KOPT-K1 (cell line): Measurements from ENCODE around the gene FILIP1.
A peak's percentile ranks its signal among the peaks of the same experiment; 100 is the strongest.

Experiments
- H3K27ac ChIP-seq: fragments of 200-600 bp; sonication (generic); 2 replicates; pipeline ENCODE4 v1.5.1; 2016; ENCODE audit warnings: antibody characterized with exemption, mild to moderate bottlenecking, low read depth, low read length; ENCODE audit not compliant: poor library complexity, severe bottlenecking
- H3K36me3 ChIP-seq: fragments of 200-600 bp; sonication (generic); 2 replicates; pipeline ENCODE4 v1.5.1; 2017; ENCODE audit warnings: antibody characterized with exemption, mild to moderate bottlenecking, low read length, moderate library complexity; ENCODE audit not compliant: insufficient read depth
- H3K9me3 ChIP-seq: fragments of 200-600 bp; sonication (generic); 2 replicates; pipeline ENCODE4 v1.5.1; 2017; ENCODE audit warnings: antibody characterized with exemption, low read length, mild to moderate bottlenecking; ENCODE audit not compliant: insufficient read depth, poor library complexity, severe bottlenecking

The FILIP1 gene

DNA sequence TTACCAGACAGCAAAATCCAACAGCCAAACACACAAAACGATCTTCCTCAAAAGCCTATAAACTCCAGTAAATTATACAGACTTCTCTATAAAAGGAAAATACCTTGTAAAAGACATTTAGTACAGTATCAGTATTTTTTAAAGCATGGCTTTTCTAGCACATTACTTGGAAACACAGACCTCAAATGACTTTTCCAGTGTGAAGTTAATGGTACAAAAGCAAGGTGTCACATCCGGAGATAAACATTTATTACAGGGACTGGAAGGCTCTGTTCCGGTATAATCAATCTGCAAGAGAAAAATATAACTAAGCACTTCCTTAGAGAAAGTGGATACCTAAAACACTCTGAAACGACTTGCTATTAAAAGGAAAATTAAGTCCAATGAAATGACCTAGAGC, 226.1 kb downstream of the FILIP1 start:
- Histone ChIP-seq H3K27ac (no peak overlapping the region), H3K9me3 (no peaks in the 10 kb centered on the region), H3K36me3 (peaks cover 36% of the 10 kb centered on the region)

DNA sequence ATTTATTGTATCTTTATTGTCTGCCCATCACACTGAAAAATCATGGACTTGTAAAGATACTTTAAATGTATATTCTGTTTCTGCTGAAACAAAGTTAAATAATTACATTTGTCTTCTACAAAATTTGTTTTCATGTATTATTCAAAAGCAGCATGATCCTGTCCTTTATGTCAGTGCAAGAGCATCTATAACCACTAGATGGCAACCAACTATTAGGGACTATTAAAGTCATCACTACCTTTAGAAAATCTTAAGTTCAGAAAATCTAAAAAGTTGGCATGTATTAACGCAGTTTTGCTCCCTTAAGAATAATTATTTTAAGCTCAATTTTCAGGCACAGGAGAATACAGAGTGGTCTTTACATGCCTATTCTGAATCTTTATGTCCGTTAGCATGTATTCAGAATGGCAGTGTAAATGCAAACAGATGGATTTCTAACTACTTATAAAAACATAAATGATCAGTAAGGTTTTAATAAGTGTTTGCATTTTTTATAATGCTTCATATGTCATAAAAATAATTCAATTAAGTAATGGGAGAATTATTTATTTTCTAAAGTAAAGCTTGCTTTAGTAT, 226.8 kb downstream of the FILIP1 start:
- Histone ChIP-seq H3K9me3 (no peaks in the 10 kb centered on the region), H3K36me3 (peaks cover 38% of the 10 kb centered on the region), H3K27ac (no peak overlapping the region)

DNA sequence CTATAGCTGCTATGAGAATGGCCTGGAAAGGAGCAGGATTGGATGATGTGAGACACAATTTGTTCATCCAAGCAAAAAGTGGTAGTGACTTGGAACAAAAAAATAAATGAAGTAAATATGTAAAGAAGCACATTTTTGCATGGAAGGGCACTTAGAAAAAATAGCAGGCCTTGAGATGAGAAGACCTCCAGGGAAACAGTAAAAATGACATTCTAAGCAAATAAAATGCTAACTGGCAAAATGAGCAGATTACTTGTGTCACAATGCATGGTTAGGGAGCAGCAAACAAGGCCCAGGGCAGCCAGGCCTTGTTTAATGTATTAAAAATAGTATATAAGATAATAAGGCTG, 230.2 kb downstream of the FILIP1 start:
- Histone ChIP-seq H3K9me3 (no peaks in the 10 kb centered on the region), H3K27ac (no peak overlapping the region), H3K36me3 (peaks cover 69% of the 10 kb centered on the region)

DNA sequence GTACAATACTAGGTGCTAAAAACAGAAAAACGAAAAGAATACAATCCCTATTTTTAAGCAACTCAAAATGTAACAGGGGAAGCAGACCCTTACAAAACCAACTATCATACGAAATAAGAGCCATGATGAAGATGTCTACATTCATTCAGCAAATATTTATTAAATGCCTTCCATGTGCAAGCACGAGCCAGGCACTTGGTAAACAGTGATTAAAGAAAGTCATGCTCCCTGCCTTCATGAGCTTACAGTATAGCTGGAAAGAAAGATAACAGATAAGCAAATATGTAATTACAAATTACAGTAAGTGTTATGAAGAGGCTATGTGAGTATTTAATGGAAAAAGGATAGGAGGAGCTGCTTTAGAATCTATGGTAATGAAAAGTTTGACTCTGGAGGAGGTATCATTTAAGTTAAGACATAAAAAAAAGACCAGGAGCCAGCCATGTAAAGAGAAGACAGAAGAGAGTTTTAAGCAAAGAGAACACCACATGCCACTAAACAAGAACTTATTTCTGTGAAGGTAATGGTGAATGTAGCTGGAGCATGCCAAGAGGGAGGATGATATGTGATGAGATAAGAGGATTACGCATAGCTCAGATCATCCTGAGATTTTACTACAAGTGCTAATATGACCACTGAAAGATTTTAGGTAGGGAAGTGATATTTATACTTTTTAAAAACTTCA, 230.7 kb downstream of the FILIP1 start:
- peaks cover 72% of the 10 kb centered on the region for H3K36me3 ChIP-seq
- H3K9me3 ChIP-seq, result no peaks in the 10 kb centered on the region
- no peak overlapping the region for H3K27ac ChIP-seq

DNA sequence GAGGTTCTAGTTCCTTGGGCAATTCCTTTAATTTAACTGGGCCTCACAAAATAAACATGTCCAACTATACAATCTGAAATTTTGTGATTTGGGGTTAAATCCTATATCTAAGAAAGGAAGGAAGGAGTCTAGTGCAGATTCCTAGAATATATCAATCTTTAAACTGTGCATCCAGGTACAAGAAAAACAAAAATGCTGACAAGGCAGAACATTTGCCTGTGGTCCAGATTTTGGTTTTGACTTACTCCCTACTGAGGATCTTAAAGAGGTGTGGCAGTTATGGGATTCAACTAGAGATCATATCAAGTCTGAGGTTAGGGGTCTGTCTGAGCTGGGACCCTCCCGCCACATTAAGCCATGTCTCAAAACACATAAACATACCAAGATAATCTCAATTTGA, 232.3 kb downstream of the FILIP1 start:
- peaks cover 81% of the 10 kb centered on the region for H3K36me3 ChIP-seq
- H3K9me3 ChIP-seq, result no peaks in the 10 kb centered on the region
- no peak overlapping the region for H3K27ac ChIP-seq

DNA sequence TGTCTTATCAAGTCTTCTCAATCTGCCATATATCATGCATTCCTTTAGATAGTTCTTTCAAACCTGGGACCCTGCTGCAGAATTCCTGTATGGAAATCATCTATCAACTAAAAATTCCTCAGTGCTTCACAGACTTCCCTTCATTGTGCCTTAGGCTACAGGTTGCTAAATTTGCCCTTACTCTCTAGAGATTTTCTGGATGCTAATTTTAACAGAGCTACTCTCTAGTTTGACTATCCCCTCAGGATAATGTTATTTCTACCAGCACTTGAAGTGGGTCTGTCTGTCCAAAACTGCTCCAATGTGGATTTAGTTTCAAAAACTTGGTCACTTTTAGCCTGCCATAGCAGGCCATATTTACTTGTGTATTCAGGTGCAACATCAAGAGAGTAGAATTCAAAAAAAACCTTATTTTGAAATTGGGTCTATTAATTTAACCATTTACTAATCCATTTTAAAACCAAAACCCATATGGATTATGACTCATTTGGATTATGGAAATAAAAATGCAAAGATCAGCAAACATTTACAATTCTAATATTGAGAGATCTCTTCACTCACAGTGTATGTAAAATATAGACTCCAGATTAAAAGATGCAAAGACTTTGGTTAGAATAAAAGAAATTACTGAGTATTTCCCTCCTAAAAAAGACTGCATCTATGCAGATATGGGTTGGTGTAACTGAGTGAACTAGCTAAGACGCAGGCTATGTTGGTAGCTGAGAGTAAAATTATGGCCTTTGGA, 236.1 kb downstream of the FILIP1 start:
- Histone ChIP-seq H3K36me3 (peaks cover 79% of the 10 kb centered on the region), H3K9me3 (no peaks in the 10 kb centered on the region), H3K27ac (no peak overlapping the region)

DNA sequence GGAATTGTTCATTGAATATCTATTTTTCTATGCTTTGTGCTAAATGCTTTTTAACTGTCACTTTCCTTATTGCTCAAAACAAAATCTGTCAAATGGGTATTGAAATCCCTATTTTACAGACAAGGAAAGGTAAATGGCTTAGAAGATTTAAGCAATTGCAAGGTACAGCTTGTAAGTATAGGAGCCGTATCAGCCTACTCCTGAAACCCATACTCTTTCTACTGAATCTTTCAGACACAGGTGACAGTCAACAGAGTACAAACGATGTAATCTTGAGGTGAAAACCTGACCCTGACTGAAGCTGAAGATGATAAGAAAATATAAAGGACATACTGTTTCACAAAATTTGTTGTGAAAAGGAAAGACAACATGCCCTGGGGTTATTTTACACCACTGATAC, 243.0 kb downstream of the FILIP1 start:
- H3K36me3 ChIP-seq, result peaks cover 18% of the 10 kb centered on the region
- no peak overlapping the region for H3K27ac ChIP-seq
- no peaks in the 10 kb centered on the region for H3K9me3 ChIP-seq

DNA sequence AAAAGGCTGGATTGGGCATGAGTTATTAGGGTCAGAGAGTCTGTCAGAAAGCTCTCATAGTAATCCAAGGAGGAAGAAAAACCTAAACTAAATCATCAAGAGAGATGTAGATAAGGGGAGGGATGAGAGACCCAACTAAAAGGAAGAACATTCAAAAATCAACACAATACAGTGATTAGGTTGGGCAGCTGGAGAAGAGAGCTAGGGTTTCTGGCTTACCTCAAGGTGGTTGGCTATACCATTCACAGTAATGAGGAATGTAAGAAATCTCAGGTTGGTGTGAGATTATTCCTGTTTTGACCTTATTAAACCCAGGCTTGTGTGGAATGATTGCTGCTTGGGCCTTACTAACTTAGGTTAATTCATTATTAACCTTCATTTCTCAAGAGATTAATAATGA, 243.8 kb downstream of the FILIP1 start:
- Histone ChIP-seq H3K9me3 (no peaks in the 10 kb centered on the region), H3K27ac (no peak overlapping the region), H3K36me3 (peaks cover 11% of the 10 kb centered on the region)

DNA sequence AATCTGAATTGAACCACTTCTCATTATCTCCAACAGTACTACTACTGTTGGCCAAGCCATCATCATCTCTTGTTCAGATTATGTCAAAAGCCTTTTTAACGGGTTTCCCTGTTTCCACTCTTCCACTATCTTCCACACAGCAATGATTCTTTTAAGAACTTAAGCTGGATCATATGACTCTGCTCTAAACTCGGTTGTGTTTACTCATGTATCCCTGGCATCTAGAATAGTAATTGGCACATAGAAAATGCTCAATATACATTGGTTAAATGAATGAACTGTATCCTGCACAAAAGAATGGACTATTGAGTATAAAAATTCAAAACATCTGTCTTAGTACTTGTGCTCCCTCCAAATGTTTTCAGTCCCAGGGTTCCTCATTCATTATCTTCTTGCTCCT, 247.2 kb downstream of the FILIP1 start:
- H3K9me3 ChIP-seq, result no peaks in the 10 kb centered on the region
- peaks cover 4% of the 10 kb centered on the region; the same call in 1 of the 2 replicates for H3K36me3 ChIP-seq
- H3K27ac ChIP-seq, result no peak overlapping the region

DNA sequence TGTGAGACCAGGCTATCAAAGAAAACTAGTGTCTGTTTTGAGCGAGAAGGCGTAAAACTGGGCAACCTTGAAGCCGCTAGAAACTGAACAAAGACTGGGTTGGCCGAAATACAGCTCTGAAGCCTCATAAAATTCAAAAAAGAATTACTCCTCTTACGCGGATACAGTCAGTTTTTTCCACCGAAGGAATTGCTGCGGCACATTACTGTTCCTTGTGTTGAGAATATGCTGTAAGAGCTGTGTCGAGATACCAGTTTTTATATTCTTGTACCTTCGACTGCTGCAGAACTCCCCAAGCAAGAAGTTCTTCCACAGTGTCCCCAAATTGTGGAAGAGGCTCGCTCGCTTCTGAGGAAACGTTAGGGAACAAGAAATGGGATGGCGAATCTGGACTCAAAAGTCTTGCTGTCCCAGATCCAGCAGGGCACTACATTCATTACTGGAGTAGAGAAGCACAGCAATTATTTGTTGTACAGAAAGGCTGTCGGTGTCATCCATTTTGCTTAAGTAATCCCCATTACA, 249.5 kb downstream of the FILIP1 start:
- H3K36me3 ChIP-seq, result peaks cover 26% of the 10 kb centered on the region

DNA sequence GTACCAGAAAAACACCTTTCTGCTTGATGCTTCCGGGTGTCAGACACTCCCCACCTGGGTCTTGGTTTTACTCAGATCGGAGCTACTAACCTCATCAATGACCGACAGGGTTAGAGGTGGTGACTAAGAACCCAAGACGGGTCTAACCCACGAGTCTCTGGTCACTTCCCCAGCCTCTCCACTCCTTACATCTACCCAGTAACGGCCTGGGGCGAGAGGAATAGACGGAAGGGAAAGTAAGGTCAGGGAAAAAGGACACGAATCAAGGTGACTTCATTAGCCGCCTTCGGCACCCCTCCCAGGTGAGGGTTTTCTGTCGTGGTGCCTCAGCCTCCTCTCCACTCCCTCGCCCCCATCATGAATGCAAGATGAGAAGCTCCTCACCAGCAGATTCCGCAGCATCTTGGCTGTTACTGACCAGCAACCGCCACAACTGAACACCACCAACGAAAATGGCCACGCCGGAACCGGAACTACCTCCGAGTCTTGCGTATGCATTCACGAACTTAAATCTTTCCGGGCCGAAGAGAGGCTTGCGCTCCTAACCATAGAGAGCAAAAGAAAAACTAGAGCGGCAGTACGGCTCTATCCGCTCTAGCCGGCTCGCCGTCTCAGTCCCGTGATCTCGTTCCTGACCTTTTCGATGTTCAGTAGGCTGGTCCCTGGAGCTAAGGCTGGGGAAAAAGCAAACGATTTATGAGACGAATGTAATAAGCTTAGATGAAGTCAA, 250.1 kb downstream of the FILIP1 start, which contains the start of gene COX7A2:
Gene COX7A2 (minus strand): TSS at position 469 of the 730 bp plus-strand sequence. CDS start 67 bp downstream, at position 402.
- Histone ChIP-seq H3K27ac (peak within 1 kb of the TSS; percentile 91), H3K9me3 (no peaks in the 10 kb centered on the region), H3K36me3 (peaks cover 32% of the 10 kb centered on the region)

More for the DNA sequence above, 249.5 kb downstream of the FILIP1 start:
- H3K9me3 ChIP-seq, result no peaks in the 10 kb centered on the region
- peak overlapping the region; percentile 91 for H3K27ac ChIP-seq
